Kasumi-1 (cell line): Measurements from ENCODE around the gene PHF1.
A peak's percentile ranks its signal among the peaks of the same experiment; 100 is the strongest.

Source experiments
- DNase-seq, 2 experiments: peaks; one replicate each; lab custom pipeline; 2025; lab: John Stamatoyannopoulos, UW

Gene PHF1

GRCh38 chr6:33454009-33454946 is 43.5 kb downstream of the PHF1 start, which contains the start of gene ZBTB9:
ZBTB9 (plus strand) TSS chr6:33454576; CDS start chr6:33455101, 525 bp downstream.
- peak; percentile 95 for DNase-seq

DNA sequence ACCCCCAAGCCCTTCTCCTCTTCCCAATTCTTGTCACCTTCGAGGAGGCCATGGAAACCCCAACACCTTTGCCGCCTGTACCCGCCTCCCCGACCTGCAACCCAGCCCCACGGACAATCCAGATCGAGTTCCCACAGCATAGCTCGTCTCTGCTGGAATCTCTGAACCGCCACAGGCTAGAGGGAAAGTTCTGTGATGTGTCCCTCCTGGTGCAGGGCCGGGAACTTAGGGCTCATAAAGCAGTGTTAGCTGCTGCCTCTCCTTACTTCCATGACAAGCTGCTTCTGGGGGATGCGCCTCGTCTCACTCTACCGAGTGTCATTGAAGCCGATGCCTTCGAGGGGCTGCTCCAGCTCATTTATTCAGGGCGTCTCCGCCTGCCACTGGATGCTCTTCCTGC is 44.2 kb downstream of the PHF1 start:
- DNase-seq: no peak

GRCh38 chr6:33456156-33456555 is 45.3 kb downstream of the PHF1 start:
- no peak for DNase-seq

- DNase-seq: no peak
These were observed 47.9 kb downstream of the PHF1 start for GRCh38 chr6:33458676-33459075.

DNA sequence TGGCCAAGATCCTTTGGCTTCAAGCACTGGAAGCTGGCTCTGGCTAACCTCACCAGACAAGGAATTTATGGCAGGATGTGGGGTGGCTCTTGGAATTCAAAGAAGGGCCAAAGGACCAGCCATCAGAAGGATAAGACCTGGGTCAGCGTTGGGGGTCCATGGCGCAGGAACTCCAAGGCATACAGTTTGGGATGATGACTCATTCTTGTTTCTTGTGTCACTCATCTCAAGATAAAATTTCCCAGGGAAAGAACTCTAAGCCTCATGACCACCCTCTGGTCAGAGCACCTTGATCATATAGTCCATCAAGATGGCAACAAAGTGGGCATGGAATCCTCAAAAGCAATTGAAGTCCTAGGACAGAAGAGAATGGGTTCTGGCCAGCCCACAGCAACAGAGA is 48.4 kb downstream of the PHF1 start:
- DNase-seq: no peak
